ENCODE measurements around the gene DSCAM.

GRCh38 chr21:40719615-40720014, 127.3 kb downstream of the DSCAM start:
- TF ChIP-seq CTCF (IDR thresholded peaks at IDR 0.05): no peak
- TF ChIP-seq POLR2A (IDR thresholded peaks at IDR 0.05): no peak
